Vagina (tissue), 2 donors: ENCODE measurements around the gene AMOTL2. TPM values are rescaled to one million over a fixed set of nuclear protein-coding genes. Genes with fewer than 3 reads are reported as not detected.

Experiments
- DNase-seq, 2 donors: peaks; one replicate each; pipeline ENCODE4 v3.0.0-alpha.2; 2017; ENCODE audit errors: extremely low spot score in 2 of 2
- H3K27ac ChIP-seq: fragments of 200-600 bp; sonication (generic); one replicate; pipeline ENCODE4 v1.5.1; 2019
- H3K27me3 ChIP-seq: fragments of 200-600 bp; sonication (generic); one replicate; pipeline ENCODE4 v1.5.1; 2019
- H3K36me3 ChIP-seq, 2 donors: fragments of 200-600 bp; sonication (generic); one replicate each; pipeline ENCODE4 v1.5.1; 2017 to 2019
- H3K4me1 ChIP-seq: fragments of 200-600 bp; sonication (generic); one replicate; pipeline ENCODE4 v1.5.1; 2019
- H3K4me3 ChIP-seq, 2 donors: fragments of 200-600 bp; sonication (generic); 1 replicate in 1 of 2; 2 replicates in 1 of 2; pipeline ENCODE4 v1.5.1; 2016 to 2019
- H3K9me3 ChIP-seq: fragments of 200-600 bp; sonication (generic); one replicate; pipeline ENCODE4 v1.5.1; 2019
- CTCF ChIP-seq, 3 experiments: fragments of 450-650 bp in 2 of 3; fragments of 200-600 bp in 1 of 3; sonication (generic) in 1 of 3; IDR thresholded peaks; one replicate each; pipeline ENCODE4 v1.5.1; 2017 to 2019; ENCODE audit warnings: antibody characterized with exemption in 3 of 3, mild to moderate bottlenecking in 2 of 3, moderate library complexity in 2 of 3
- POLR2A ChIP-seq, 2 donors: fragments of 450-650 bp; IDR thresholded peaks; one replicate each; pipeline ENCODE4 v1.6.1; 2017; ENCODE audit warnings: antibody characterized with exemption in 2 of 2, mild to moderate bottlenecking in 2 of 2, moderate library complexity in 2 of 2
- POLR2AphosphoS5 ChIP-seq, 2 donors: sonication (generic); formaldehyde crosslinking; IDR thresholded peaks; one replicate each; pipeline ENCODE4 v1.9.0; 2017; ENCODE audit warnings: antibody characterized with exemption in 2 of 2, mild to moderate bottlenecking in 2 of 2, low read depth in 1 of 2; ENCODE audit not compliant: insufficient read depth in 1 of 2
- intact Hi-C: fragments of 100-400 bp; cut with DNase I; formaldehyde crosslinking; loops from one replicate; pipeline ENCODE4 v1.15.1; 2023
- total RNA-seq: library from RNA; depleted of rRNA; stranded (reverse); fragments of >200 nt; gene quantifications from one replicate; pipeline ENCODE4 v1.2.3, GENCODE V29; 2016

The AMOTL2 gene
- total RNA-seq, 1 donor from 2014 or later = 60.6 TPM

- intact Hi-C loops = no loop called here
- Histone ChIP-seq H3K4me3 (no peak overlapping the region), H3K27ac (peak overlapping the region; percentile 81), H3K4me1 (peaks cover 69% of the 10 kb centered on the region), H3K9me3 (no peaks in the 10 kb centered on the region), H3K27me3 (no peaks in the 10 kb centered on the region), H3K36me3 (no peaks in the 10 kb centered on the region)
- no peak for DNase-seq
- TF ChIP-seq CTCF (IDR thresholded peaks at IDR 0.05) (no peak), POLR2AphosphoS5 (IDR thresholded peaks at IDR 0.05; ENCODE audit: insufficient read depth in 1 of 2, low read depth in 1 of 2) (peak in 1 of 2 donors; percentile 67)
Observed at GRCh38 chr3:134333522-134334181, 40.6 kb downstream of the AMOTL2 start.

DNA sequence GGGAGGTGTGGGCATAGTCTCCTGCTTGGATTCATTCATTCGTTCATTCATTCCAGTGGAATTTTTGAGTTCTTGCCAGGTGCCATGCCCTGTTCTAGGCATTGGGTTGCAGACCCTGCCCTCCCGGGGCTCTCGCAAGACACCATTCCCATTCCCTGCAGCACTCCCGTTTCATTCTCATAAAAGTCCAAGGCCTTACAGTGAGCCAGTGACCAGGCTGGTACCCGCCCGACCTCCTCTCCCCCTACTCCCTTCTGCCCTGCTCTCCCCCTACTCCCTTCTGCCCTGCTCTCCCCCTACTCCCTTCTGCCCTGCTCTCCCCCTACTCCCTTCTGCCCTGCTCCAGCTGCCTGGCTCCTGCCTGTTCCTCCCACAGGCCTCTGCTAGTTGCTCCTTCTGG, 41.9 kb downstream of the AMOTL2 start:
- DNase-seq = no peak
- no peaks in the 10 kb centered on the region for H3K27me3 ChIP-seq
- TF ChIP-seq POLR2AphosphoS5 (IDR thresholded peaks at IDR 0.05; ENCODE audit: insufficient read depth in 1 of 2, low read depth in 1 of 2) (no peak), CTCF (IDR thresholded peaks at IDR 0.05) (no peak), POLR2A (IDR thresholded peaks at IDR 0.05) (no peak)
- H3K4me3 ChIP-seq = no peak overlapping the region
- H3K4me1 ChIP-seq = peaks cover 82% of the 10 kb centered on the region
- H3K36me3 ChIP-seq = no peaks in the 10 kb centered on the region
- intact Hi-C loops = no loop called here
- H3K27ac ChIP-seq = peak overlapping the region; percentile 81
- H3K9me3 ChIP-seq = no peaks in the 10 kb centered on the region

DNA sequence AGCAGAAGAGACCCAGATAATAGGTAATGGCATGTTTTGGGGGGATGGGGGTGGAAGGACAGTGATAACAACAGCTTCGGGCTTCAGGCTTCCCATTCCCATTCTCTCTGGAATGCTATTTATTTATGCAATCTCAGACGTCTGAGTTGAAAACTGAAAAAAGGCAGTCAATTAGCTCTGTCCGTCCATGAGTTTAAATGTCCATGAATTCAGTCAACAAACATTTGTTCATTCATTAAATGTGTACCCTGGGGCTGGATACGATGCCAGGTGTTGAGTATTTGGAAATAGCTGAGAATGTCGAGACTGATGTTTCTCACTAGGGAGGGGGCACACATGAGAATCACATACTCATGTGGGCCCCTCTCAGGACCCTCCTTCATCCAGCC, 42.4 kb downstream of the AMOTL2 start:
- peaks cover 82% of the 10 kb centered on the region for H3K4me1 ChIP-seq
- peak overlapping the region; percentile 81 for H3K27ac ChIP-seq
- no peaks in the 10 kb centered on the region for H3K9me3 ChIP-seq
- H3K36me3 ChIP-seq = no peaks in the 10 kb centered on the region
- TF ChIP-seq POLR2A (IDR thresholded peaks at IDR 0.05) (no peak), POLR2AphosphoS5 (IDR thresholded peaks at IDR 0.05; ENCODE audit: insufficient read depth in 1 of 2, low read depth in 1 of 2) (no peak), CTCF (IDR thresholded peaks at IDR 0.05) (no peak)
- intact Hi-C loops = no loop called here
- no peaks in the 10 kb centered on the region for H3K27me3 ChIP-seq
- no peak overlapping the region for H3K4me3 ChIP-seq
- DNase-seq = no peak

DNA sequence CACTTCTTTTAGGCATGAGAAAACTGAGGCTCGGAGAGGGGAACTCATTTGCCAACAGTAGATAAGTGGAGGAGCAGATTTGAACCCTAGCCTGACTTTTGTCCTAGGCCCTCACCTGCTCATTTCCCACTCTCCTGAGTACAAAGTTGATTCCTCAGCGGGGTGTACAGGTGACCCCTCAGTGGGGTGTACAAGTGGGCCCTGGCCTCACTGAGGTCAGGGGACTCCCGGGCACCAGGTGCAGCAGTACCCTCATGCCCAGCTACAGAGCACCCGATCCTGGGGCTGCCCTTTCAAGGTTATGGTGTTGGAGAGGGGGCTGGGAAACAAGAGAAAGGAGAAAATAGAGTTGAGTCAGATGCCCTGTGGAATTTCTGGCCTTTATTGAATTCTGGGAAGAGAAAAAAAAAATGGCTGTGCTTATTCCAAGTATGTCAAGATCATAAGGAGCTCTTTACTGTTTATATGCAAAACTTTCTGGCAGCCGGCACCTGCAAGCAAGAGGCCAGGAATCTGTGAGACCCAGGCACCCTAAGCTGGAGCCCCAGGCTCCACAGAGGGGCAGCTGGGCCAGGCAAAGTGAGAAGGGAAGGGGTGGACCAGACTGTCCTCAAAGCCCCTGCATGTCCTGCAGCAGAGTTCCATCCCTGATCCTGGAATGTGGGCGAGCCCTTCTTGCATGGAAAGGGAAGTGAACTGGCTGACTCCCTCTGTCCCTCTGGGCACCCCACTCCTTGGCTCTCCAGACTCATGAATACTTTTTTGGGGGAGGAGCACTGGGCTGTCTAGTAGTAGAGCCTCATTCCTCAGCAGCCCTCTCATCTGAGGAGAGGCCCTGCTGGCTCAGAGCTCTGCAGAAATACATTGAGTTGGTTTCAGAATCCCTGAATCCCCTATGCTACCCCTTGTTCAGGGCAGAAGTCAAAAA, 43.1 kb downstream of the AMOTL2 start:
- peaks cover 82% of the 10 kb centered on the region for H3K4me1 ChIP-seq
- H3K27me3 ChIP-seq = no peaks in the 10 kb centered on the region
- H3K36me3 ChIP-seq = no peaks in the 10 kb centered on the region
- H3K9me3 ChIP-seq = no peaks in the 10 kb centered on the region
- intact Hi-C loops = no loop called here
- DNase-seq = no peak
- no peak overlapping the region for H3K4me3 ChIP-seq
- peak overlapping the region; percentile 81 for H3K27ac ChIP-seq
- TF ChIP-seq POLR2AphosphoS5 (IDR thresholded peaks at IDR 0.05; ENCODE audit: insufficient read depth in 1 of 2, low read depth in 1 of 2) (peak in 1 of 2 donors; percentile 44), CTCF (IDR thresholded peaks at IDR 0.05) (no peak), POLR2A (IDR thresholded peaks at IDR 0.05) (no peak)

DNA sequence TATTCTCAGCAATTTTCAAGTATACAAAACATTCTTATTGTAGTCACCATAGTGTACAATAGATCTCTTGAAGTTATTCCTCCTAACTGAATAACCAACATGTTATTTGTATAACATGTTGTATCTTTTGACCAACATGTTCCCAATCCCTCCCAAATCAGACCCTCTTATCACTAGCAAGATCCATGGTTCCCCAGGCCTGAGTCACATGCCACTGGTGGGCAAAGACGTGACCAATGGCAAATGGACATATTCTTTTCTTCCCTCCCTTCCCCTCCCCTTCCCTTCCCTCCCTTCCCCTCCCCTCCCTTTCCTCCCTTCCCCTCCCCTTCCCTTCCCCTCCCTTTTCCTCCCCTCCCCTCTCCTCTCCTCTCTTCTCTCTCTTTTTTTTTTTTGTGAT, 45.4 kb downstream of the AMOTL2 start:
- no peak for TF ChIP-seq POLR2AphosphoS5 (IDR thresholded peaks at IDR 0.05; ENCODE audit: insufficient read depth in 1 of 2, low read depth in 1 of 2)
- no peak for TF ChIP-seq CTCF (IDR thresholded peaks at IDR 0.05)
- TF ChIP-seq POLR2A (IDR thresholded peaks at IDR 0.05) = no peak
- peaks cover 67% of the 10 kb centered on the region for H3K4me1 ChIP-seq
- no peak for DNase-seq
- no peak overlapping the region for H3K4me3 ChIP-seq
- H3K27me3 ChIP-seq = no peaks in the 10 kb centered on the region
- H3K27ac ChIP-seq = peak overlapping the region; percentile 80
- no peaks in the 10 kb centered on the region for H3K36me3 ChIP-seq
- no peaks in the 10 kb centered on the region for H3K9me3 ChIP-seq
- intact Hi-C loops = no loop called here
